GM10248 (cell line): ENCODE measurements around the gene HRH1.
"Not testable (repeated sequence)": the region's sequence is repeated elsewhere in the genome, so short reads cannot be mapped to it uniquely, and the experiment has no call there.

Experiments
- CTCF ChIA-PET: fragments of 300-600 bp; sonication (Branson Sonifier 250); formaldehyde crosslinking; extraction: SDS; loops from one replicate; lab custom pipeline; 2021; ENCODE audit warnings: antibody characterized with exemption; lab: Yijun Ruan, JAX
- POLR2A ChIA-PET: fragments of 350-650 bp; sonication (Branson Sonifier 250); formaldehyde crosslinking; extraction: SDS; loops from one replicate; lab custom pipeline; 2020; ENCODE audit warnings: antibody characterized with exemption; lab: Yijun Ruan, JAX
- DNase-seq: peaks from one replicate; pipeline ENCODE4 v3.0.0; 2012; ENCODE audit errors: extremely low spot score
- CTCF ChIP-seq: IDR thresholded peaks from 2 replicates; pipeline ENCODE4 v1.5.1; 2012; ENCODE audit warnings: mild to moderate bottlenecking, low read depth; ENCODE audit errors: extremely low read depth, missing control alignments, control extremely low read depth

HRH1 gene

GRCh38 chr3:11168881-11169805 lies 14.8 kb downstream of the HRH1 start:
- no peak for TF ChIP-seq CTCF
- CTCF ChIA-PET = interaction anchor here (1.3 to 1.6 kb wide), 2 partner anchors 17 to 25 kb away, joined by 4 to 5 read pairs; no protein-coding TSS in a partner anchor
- POLR2A ChIA-PET = no interaction called here

GRCh38 chr3:11170052-11170770 lies 15.9 kb downstream of the HRH1 start:
- ChIA-PET POLR2A (no interaction called here), CTCF (interaction anchor here (1.3 to 1.6 kb wide), 2 partner anchors 18 to 24 kb away, joined by 4 to 5 read pairs; no protein-coding TSS in a partner anchor)
- no peak for TF ChIP-seq CTCF
- DNase-seq = no peak

More at GRCh38 chr3:11168881-11169805, 14.8 kb downstream of the HRH1 start:
- DNase-seq = no peak

- CTCF ChIA-PET = interaction anchor here (1.5 to 2.1 kb wide), 2 partner anchors 20 to 112 kb away, joined by 3 to 4 read pairs; no protein-coding TSS in a partner anchor
- POLR2A ChIA-PET = no interaction called here
- DNase-seq = no peak
- no peak for TF ChIP-seq CTCF
Observed at GRCh38 chr3:11172096-11172690, 17.9 kb downstream of the HRH1 start.

- no peak for DNase-seq
- ChIA-PET CTCF (interaction anchor here (0.7 kb wide), 1 partner anchor 10 kb away, joined by 3 read pairs; no protein-coding TSS in a partner anchor), POLR2A (no interaction called here)
- no peak for TF ChIP-seq CTCF
Observed at GRCh38 chr3:11173828-11174465, 19.7 kb downstream of the HRH1 start.

- no peak for TF ChIP-seq CTCF
- POLR2A ChIA-PET = no interaction called here
- DNase-seq = no peak
- CTCF ChIA-PET = no interaction called here
Observed at GRCh38 chr3:11178421-11178820, 24.1 kb downstream of the HRH1 start.

- POLR2A ChIA-PET = not testable (repeated sequence)
- CTCF ChIA-PET = interaction anchor here (1.0 kb wide), 1 partner anchor 11 kb away, joined by 3 read pairs; no protein-coding TSS in a partner anchor
Observed at GRCh38 chr3:11184328-11184969, 30.2 kb downstream of the HRH1 start.

More at GRCh38 chr3:11184328-11184969, 30.2 kb downstream of the HRH1 start:
- DNase-seq = not testable (repeated sequence)
